CD4-positive, alpha-beta T cell treated with Interleukin-6 for 4 hours (primary cell): ENCODE data around the gene GPR33.
"Not testable (repeated sequence)": the region's sequence is repeated elsewhere in the genome, so short reads cannot be mapped to it uniquely, and the experiment has no call there.

Experiments used
- DNase-seq: peaks from one replicate; pipeline ENCODE4 v3.0.0-alpha.2; 2020; ENCODE audit warnings: mixed read lengths

Gene GPR33, protein sequence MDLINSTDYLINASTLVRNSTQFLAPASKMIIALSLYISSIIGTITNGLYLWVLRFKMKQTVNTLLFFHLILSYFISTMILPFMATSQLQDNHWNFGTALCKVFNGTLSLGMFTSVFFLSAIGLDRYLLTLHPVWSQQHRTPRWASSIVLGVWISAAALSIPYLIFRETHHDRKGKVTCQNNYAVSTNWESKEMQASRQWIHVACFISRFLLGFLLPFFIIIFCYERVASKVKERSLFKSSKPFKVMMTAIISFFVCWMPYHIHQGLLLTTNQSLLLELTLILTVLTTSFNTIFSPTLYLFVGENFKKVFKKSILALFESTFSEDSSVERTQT

GRCh38 chr14:31487886-31488285 is at the start of gene GPR33:
GPR33 (minus strand) TSS chr14:31488039; CDS start chr14:31483965, 4,074 bp downstream.
- DNase-seq = no peak

GRCh38 chr14:31536201-31536960 is 48.5 kb upstream of the GPR33 start:
- DNase-seq = no peak

- DNase-seq = no peak
Observed at GRCh38 chr14:31530136-31530535, 42.3 kb upstream of the GPR33 start.

GRCh38 chr14:31529053-31529452 is 41.2 kb upstream of the GPR33 start:
- no peak for DNase-seq

- DNase-seq = no peak
Observed at GRCh38 chr14:31527546-31527945, 39.7 kb upstream of the GPR33 start.

GRCh38 chr14:31527087-31527486 is 39.2 kb upstream of the GPR33 start:
- no peak for DNase-seq

DNA sequence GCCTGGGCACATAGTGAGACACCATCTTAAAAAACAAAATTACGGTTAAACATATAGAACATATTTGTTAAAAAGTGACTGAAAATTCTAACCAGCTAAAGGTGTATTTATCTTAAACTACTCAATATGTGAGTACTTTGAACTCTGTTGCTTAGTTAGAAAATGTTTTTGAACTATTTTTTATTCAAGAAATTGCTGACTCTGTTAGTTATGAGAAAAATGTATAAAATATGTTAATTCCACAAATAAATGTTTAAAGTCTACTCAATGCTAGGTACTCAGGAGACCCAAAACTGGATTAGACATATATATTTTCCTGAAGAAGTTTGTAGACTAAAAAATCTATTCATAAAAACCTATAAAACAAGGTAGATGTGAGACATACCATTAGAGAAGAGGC is 23.0 kb upstream of the GPR33 start:
- no peak for DNase-seq

DNA sequence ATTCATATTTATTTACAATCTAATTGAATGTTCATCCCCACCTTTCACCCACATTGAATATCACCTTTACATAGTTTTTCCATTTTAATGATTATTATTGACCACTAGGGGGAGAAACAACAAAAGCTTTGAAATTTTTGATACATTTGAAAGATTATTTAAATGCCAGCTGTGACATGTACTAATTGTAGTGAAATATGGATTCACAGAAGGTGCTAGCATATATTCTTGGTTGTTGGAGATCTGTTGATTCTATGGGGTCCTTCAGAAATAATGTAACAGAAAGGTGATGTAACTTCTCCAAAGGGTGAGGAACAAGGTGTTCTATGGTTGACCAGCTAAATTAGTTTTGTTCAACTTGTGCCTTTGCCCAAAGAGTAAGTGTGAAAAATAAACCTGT is 22.4 kb upstream of the GPR33 start:
- no peak for DNase-seq

GRCh38 chr14:31508135-31508534 is 20.3 kb upstream of the GPR33 start:
- DNase-seq = no peak

- no peak for DNase-seq
Observed at GRCh38 chr14:31505411-31505810, 17.6 kb upstream of the GPR33 start.

GRCh38 chr14:31501870-31502269 is 14.0 kb upstream of the GPR33 start:
- no peak for DNase-seq

DNA sequence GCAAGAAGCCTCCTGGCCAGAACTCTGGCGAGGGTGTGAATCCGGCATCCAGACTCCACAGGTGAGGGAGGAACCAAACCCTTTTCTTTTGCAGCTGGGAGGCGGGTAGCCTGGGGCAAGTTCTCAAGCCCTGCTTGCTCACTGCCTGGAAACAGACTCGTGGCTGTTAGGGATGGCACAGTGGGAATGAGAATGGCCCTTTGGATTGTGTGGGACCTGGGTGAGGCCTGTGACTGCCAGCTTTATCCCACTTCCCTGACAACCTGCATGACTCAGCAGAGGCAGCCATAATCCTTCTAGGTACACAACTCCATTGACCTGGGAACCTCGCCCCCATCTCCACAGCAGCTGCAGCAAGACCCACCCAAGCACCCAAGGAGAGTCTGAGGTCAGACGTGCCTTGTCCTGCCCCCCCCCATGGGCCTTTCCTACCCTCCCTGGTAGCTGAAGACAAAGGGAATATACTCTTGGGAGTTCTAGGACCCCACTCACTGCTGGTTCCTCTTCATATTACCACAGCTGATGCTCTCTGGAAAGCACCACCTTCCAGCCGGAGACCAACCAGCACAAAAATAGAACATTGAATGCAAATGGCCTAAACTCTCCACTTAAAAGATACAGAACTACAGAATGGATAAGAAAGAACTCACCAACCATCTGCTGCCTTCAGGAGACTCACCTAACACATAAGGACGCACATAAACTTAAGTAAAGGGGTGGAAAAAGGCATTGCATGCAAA is 5.1 kb upstream of the GPR33 start:
- no peak for DNase-seq

DNA sequence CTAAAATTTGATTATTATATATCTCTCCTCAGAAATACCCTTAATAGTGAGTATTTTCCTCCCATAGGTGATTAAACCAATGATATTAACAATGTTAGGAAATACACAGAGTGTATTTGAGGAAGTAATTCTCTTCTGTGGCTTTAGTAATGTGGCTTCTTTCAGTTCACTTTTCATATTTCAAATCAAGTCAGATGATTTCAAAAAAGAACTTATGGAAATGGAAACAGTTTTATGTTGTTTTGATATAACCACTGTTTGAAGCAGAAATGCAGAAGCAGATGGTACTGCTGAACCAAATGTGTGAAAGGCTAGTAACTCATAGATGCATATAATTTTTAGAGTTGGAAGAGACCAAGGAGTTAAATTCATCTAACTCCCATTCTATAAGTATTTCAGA is 1.9 kb upstream of the GPR33 start:
- no peak for DNase-seq

- no peak for DNase-seq
Observed at GRCh38 chr14:31486764-31487163, 1.1 kb downstream of the GPR33 start.

DNA sequence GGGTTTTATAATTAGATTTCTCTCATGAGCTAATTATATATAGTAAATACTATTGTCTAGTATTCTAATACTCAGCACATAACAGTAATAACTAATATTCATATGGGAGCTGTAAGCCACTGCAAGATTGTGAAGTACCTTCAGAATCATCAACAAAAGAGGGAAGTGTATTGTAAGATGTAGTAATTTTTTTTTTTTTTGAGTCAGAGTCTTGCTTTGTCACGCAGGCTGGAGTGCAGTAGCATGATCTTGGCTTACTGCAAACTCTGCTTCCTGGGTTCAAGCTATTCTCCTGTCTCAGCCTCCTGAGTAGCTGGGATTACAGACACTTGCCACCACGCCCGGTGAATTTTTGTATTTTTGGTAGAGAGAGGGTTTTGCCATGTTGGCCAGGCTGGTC is 3.1 kb downstream of the GPR33 start:
- no peak for DNase-seq

GRCh38 chr14:31480156-31480555 is 7.7 kb downstream of the GPR33 start:
- DNase-seq = no peak

DNA sequence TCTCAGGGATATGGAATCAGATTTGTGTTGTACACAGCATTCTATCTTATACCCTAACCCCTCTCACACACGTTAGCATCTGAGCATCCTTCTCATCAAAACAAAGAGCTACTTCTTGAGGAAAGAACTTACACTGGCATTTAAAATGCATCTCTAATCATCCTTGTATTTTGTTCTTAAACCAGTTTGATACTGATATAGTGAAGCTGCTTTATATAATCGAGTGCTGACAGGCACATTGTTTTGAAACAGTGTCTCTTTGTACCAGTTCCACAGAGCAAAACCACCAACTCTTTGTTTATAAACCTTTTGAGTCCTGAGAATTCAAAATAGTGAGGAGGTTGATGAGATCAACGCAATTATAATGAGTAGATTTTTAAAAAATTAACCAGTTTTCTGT is 8.8 kb downstream of the GPR33 start:
- DNase-seq = no peak

GRCh38 chr14:31477248-31477647 is 10.6 kb downstream of the GPR33 start:
- no peak for DNase-seq

DNA sequence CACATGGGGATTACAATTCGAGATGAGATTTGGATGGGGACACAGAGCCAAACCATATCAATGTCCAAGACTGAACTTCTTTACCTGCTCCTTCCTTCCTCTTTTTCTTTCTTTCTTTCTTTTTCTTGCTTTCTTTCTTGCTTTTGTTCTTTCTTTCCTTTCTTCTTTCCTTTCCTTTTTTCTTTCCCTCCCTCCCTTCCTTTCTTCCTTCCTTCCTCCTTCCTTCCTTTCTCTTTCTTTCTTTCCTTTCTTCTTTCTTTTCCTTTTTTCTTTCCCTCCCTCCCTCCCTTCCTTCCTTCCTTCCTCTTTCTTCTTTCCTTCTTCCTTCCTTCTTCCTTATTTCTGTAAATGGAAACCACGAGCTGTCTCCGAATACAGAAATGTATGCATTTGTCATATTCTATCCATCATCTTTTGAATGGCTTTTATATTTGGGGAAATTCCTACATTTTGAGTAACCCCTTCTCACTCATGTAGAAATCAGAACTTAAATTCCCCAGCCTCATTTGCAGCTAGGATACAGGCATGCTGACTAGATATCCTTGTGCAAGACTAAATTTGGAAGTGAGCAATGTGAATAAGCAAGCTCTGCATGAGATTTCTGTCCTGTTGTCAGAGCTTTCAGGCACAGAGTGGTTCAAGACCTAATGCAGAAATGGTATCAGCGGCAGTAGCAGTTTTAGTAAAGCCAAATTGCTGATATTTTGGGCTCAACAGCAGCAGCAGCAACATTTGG is 11.5 kb downstream of the GPR33 start:
- DNase-seq = no peak

- DNase-seq = no peak
Observed at GRCh38 chr14:31466554-31466953, 21.3 kb downstream of the GPR33 start.

GRCh38 chr14:31465111-31465510 is 22.7 kb downstream of the GPR33 start:
- DNase-seq = no peak

GRCh38 chr14:31462450-31462849 is 25.4 kb downstream of the GPR33 start:
- not testable (repeated sequence) for DNase-seq

- no peak for DNase-seq
Observed at GRCh38 chr14:31461545-31461944, 26.3 kb downstream of the GPR33 start.
